CD4-positive, alpha-beta T cell treated with Interleukin-15 for 1 hour (primary cell): ENCODE results near the gene GNAQ.

Experiments
- DNase-seq: peaks from one replicate; pipeline ENCODE4 v3.0.0-alpha.2; 2020

Gene GNAQ

GRCh38 chr9:77935211-77935610, 96.4 kb downstream of the GNAQ start:
- no peak for DNase-seq

GRCh38 chr9:77933976-77934375, 97.6 kb downstream of the GNAQ start:
- DNase-seq, result no peak

DNA sequence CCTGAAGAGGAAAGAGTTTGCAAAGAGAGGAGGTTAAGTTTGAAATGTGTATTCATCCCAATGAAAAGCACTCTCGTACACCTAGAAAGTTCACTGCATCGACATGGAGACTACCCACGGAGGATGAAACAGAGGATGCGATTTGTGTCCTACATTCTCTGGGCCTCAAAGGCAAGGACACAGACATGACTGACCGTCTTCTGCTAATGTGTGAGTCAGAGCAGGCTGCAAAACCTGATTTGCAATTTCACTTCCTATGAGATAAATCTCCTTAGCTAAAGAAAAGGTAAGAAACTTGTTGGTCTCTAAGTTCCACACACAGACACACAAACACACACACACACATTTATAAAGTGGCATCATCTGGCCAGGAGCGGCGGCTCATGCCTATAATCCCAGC, 98.6 kb downstream of the GNAQ start:
- no peak for DNase-seq

DNA sequence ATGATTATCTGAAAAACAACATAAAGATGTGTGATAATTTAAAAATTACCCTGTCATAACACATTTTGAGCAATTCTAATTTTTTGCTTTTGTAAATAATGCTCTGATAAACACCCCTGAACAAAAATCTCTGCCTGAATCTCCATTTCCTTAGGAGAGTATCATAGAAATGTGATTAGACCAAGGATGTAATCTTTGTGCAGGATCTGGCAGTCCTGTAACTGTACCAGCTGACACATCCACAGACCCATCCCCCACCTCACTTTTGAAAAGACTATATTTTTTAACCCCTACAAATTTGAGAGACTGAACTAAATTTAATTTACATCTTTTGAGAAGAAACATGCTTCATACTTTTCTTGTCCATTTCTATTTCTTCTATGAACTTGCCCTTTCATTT, 101.7 kb downstream of the GNAQ start:
- no peak for DNase-seq

GRCh38 chr9:77927265-77927664, 104.3 kb downstream of the GNAQ start:
- no peak for DNase-seq

DNA sequence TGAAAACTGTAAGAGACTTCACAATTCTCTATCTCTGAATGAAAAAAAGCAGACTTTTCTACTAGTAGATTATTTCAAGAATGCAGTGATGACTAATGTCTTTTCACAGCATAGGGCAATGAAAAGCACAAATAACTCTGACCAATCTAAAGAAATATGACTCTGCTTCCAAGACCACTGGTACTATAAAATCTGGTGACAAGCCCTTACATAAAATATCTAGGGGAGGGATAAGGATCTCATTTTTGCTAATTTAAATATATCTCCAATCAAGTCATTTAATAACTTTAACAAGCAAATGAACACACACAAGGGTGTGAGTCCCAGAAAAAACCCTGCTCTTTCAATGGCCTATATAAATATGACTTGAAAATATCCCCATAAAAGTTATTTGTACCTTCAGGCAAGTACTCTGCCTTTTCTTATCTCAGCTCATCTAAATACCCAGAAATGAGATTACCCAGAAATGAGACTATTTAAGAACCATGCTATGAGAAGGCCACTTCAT, 105.2 kb downstream of the GNAQ start:
- DNase-seq, result no peak

GRCh38 chr9:77922591-77922990, 109.0 kb downstream of the GNAQ start:
- no peak for DNase-seq

DNA sequence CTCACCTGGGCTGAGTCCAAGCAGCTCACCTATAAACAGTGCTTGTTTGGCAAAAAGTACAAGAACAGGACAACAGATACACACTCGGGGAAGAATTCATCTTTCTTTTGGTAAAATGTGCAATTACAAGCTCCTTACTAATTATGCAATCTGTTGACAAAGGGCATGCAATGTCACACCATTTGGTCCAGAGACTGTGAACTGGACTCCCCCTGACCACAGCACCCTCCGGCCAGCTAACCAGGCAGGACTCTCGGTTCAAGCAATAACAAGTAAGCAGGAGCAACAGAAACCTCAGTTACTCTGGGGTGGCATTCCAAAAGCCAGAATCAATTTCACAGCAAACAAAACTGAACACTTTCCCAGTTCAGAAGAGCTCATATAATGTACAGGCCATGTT, 113.8 kb downstream of the GNAQ start:
- no peak for DNase-seq

DNA sequence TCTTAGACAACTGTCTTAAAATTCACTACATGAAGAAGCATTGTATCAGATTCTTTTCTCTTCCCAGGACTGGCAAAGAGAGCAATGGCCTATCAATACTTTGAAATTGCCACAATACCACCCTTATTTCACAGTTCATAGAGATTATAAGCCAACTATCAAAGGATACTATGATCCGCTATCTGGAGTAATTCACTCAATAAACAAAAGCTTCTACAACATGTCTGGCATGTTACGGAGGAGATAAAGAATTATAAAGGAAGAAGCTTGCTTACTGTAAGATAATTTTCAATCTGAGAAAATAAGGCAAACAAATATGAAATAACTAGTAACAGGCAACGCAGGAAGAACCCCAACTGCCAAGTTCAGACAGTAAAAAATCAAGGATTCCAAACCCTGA, 114.8 kb downstream of the GNAQ start:
- DNase-seq, result no peak

- no peak for DNase-seq
Observed at GRCh38 chr9:77916410-77916819, 115.2 kb downstream of the GNAQ start.

DNA sequence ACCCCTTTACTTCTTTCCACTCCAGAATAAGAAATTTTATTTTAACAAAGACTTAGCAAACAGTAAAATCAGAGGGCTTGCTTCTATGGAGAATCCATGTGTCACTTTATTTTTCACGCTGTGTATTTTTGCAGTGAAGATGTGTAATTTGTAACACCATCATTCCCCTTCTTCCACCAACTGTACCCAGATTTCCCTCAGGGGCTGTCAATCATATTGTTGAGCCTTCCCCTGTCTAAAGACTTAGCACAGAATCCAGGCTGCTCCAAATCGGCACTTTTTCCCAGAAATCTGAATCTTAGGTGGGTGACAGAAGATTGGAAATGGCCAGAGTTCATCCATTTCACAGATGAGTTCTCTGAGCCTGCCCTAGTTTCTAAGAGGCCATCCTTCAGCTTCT, 115.9 kb downstream of the GNAQ start:
- DNase-seq, result no peak

GRCh38 chr9:77912895-77913693, 118.5 kb downstream of the GNAQ start:
- no peak for DNase-seq

- no peak for DNase-seq
Observed at GRCh38 chr9:77911928-77912327, 119.7 kb downstream of the GNAQ start.

- no peak for DNase-seq
Observed at GRCh38 chr9:77910194-77910621, 121.4 kb downstream of the GNAQ start.

DNA sequence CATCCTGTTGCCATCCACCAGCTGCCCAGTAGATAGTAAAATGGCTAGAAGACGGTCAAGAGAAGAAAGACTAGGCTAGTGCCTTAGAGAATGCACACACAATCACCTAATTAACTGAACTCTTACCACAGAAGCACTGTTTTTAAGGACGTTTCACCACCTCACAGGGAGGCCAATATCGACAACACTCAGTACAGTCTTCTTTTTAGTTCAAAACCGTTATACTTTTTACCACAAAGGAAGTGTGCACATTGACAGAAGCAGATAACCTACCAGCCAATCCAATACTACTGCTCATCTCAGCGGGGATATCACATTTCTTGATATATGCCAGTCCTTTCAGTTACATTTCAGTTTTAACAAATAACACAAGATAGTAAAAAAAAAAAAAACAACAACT, 122.3 kb downstream of the GNAQ start:
- DNase-seq, result no peak

DNA sequence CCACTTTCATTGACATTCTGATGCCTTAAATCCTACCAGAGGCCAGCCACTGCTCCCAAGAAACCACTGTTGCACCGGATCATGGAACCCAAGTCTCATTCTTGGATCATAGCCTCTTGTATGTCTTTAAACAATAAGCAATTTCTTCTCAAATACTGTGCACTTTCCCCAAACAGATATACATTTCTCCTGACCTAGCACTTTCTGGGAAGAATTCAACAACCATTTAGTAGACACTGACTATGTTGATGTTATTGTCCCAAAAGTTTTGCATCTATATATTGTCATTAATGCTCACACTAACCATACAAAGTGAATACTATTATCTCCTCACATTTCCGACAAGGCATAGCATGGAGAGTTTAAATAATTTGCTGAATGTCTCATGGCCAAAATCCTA, 123.3 kb downstream of the GNAQ start:
- DNase-seq, result no peak

- DNase-seq, result no peak
Observed at GRCh38 chr9:77907585-77907984, 124.0 kb downstream of the GNAQ start.

DNA sequence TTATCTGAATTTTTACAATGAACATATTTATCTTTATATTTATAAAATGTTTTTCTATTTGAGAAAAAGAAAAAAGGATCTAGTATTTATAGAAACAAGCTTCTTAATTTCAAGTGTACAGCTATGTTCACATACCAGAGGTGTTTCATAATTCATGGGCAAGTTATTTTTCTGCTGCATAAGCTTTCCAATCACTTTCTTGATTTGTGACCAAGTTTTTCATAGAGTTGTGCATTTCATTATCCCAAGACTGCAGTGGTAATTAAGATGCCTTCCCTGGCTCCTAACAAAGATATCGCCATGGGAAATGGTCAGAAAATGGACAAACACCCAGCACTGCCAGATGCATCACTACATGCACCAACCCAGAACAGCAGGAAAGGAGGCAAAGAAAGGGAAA, 124.6 kb downstream of the GNAQ start:
- no peak for DNase-seq

DNA sequence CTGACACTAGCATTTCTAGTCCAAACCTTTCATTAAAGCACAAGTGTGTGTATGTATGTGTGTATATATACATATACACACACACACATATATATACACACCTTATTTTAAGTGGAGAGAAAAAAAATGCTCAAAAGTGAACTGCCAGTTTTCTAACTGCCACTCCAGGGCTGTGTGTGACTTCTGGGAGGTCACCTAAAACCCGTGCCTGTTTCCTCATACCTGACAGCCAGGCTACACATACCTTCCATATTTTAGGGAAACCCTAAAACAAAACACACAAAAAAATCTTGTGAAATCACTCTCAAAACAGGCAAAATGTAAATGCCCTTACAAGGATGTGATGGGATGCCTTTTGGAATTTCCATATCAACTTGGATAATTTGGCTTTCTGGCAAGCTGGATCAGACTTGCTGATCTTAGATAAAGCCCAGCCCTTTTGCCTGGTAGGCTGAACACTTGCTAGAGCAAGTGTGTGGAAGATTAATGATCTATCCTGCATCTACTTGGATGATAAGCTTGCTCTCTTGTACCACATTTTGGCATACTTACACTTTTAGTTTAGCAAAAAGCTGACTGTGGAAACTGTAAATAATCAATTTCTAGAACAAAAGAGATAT, 127.8 kb downstream of the GNAQ start:
- DNase-seq, result no peak

DNA sequence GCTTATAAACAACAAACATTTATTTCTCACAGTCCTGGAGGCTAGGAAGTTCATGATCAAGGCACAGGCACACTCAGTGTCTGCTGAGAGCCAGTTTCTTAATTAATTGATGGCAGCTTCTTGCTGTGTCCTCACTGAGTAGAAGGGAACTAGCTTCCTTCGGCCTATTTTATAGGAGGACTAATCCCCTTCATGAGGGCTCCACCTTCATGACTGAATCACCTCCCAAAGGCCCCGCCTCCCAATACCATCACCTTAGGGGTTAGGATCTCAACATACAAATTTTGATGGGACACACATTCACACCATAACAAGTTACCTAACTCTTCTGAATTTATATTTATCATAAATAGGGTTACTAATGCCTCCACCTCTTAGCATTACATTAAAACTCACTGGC, 129.8 kb downstream of the GNAQ start:
- DNase-seq, result no peak

GRCh38 chr9:77901018-77901417, 130.6 kb downstream of the GNAQ start:
- no peak for DNase-seq

DNA sequence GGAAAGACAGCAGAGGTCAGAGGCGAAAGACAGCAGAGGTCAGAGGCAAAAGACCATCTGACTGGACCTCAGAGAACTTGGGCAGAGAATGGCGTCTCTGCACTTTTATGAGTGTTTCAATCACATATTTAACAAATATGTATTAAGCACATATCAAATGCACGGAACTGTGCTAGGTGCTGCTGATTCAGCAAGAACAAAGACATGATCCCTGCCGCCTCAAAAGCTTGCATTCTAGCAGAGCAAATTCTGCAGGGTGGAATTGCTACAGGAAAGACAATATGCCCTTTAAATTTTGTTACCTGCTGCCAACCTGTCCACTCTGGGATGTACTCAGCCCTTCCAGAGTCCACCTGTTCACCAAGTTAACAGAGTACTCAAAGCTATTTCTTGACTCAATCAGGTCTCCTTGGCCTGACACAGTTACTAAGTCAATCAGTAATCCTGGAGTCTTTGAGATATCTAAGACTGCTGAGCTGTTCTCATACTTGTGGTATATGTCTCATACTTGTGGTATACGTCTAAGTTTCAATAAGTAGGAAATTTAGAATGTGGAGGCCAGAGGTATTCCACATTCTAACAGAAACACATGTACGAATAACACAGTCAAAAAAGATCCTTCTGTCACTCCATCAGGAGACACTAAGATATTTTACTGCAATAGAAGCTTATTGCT, 131.8 kb downstream of the GNAQ start:
- no peak for DNase-seq

- no peak for DNase-seq
Observed at GRCh38 chr9:77898864-77899263, 132.7 kb downstream of the GNAQ start.
